Hematopoietic multipotent progenitor cell treated with erythropoietin and hydrocortisone succinate and interleukin-3 and kit ligand, for 6 days (in vitro differentiated cells): ENCODE data around the gene TCOF1.
"Not testable (repeated sequence)": the region's sequence is repeated elsewhere in the genome, so short reads cannot be mapped to it uniquely, and the experiment has no call there.

Experiments
- DNase-seq: peaks from one replicate; pipeline ENCODE4 v3.0.0-alpha.2; 2015

The TCOF1 gene

GRCh38 chr5:150407096-150407720 is 49.7 kb downstream of the TCOF1 start:
- DNase-seq: no peak

- no peak for DNase-seq
These were observed 50.9 kb downstream of the TCOF1 start for GRCh38 chr5:150408231-150408943.

DNA sequence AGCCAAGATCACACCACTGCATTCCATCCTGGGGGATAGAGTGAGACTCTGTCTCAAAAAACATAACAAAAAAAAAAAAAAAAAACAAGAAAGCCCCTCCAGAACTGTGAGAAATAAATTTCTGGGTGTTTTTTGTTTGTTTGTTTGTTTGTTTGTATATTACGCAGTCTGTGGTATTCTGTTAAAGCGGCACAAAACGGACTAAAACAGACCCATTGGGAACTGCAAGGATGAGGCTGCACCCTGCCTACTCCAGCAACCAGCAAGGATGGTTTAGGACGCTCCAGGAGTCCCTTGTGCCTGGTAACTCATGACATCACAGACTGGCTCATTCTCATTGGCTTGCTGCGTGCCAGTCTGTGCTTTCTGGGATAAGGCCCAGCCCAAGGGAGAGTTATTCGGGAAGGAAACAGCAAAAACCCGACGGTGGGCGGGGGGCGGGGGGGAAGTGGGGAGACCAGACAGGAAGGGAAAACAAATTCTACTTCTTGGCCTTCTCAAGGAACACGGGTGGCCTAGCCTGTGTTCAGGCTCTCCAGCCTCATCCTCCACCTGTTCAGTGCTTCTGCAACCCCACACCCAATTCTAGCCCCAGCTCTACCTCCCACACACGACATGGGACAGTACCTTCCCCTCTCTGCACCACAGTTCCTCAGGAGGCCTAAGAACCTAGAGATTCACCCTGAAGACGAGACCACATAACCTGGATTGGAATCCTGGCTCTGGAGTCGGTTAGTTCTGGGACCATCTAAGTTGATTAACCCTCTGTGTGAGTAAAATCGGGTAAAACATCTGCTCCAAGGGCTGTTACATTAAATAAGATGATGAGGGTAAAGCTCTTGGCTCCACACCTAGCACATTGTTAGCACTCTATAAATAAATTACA is 52.4 kb downstream of the TCOF1 start:
- peak; percentile 93 for DNase-seq

- peak; percentile 93 for DNase-seq
These were observed 53.2 kb downstream of the TCOF1 start for GRCh38 chr5:150410524-150411244.

GRCh38 chr5:150411245-150411979 is 53.9 kb downstream of the TCOF1 start:
- DNase-seq: peak; percentile 83

- peak; percentile 87 for DNase-seq
These were observed 55.0 kb downstream of the TCOF1 start, which contains the start of gene CD74 for GRCh38 chr5:150412319-150413175. CD74 (minus strand) TSS chr5:150412910; CDS start chr5:150412749, 161 bp downstream.

DNA sequence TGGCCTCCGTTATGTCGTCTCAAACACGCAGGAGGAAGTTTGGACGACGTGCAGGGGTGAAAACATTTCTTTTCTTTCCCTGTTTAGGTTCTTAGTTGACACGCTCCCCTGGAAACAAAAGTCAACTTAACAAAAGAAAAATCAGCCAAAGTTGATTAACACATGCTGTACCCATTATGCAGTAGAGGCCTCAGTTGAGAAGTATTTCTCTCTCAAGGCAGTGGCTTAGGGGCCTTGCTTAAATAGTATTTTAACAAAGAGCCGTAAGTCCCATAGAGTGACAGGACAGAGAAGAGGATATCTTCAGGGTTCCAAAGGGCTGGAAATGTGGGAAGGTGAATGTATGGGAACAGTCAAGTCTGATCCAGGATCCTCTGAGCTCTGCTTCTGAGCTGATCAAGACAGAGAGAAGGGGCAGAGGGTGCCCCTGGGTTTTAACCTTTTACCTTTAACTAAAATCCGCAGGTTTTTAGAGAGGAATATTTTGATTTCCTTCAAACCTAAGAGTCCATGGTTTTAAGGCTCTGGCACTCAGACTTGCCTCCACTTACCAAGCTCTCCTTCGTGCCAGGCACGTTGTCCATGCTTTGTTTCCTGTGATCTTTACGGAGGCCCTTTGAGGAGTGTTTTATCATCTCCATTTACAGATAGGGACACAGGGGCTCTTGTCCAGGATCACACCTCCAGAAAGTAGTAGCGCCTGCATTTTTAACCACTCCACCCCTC is 55.8 kb downstream of the TCOF1 start:
- DNase-seq: peak; percentile 26

- not testable (repeated sequence) for DNase-seq
These were observed 56.6 kb downstream of the TCOF1 start for GRCh38 chr5:150413902-150414790.

- no peak for DNase-seq
These were observed 62.3 kb downstream of the TCOF1 start for GRCh38 chr5:150419630-150420270.

DNA sequence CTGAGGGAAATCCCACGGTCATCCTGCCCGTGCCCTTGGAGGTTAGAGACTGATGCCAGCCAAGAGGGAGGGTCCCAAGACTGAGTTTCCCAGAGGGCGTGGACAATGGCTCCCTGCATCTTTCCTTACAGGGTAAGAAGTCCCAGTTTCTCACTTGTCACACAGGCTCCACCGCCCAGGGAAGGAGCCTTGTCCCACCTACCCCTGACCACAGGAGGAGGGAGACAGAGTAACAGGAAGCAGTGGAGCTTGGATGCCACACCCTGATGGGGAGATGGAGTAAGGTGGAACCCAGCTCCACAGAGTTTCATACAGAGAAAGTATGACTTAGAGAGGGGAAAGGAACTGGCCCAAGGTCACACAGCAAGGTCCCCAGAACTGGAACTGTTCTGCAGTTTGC is 64.6 kb downstream of the TCOF1 start:
- DNase-seq: no peak

DNA sequence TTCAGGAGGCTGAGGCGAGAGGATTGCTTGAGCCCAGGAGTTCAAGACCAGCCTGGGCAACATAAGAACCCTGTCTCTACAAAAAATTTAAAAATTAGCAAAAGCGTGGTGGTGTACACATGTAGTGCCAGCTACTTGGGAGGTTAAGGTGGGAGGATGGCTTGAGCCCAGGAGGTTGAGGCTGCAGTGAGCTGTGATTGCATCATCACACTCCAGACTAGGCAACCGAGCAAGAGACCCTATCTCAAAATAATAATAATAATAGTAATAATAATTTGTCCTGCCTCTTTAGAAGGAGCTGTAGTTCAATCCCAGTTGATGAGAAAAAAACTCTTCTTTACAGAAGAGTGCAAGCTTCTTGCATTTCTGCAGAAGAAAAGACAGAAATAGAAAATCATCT is 65.3 kb downstream of the TCOF1 start:
- no peak for DNase-seq

DNA sequence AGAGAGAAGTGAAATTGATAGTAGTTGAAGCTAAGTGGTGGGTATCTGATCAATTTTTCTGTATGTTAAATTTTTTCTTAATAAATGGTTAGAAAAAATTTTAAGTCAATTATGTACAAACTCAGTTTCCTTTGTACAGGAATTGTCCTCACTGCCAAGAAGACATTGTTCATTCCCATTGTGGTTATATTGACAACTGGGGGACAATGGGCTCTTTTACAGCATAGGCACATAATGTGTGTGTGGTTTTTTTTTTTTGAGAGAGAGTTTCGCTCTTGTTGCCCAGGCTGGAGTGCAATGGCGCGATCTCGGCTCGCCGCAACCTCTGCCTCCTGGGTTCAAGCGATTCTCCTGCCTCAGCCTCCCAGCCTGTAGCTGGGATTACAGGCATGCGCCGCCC is 68.7 kb downstream of the TCOF1 start:
- DNase-seq: not testable (repeated sequence)

- no peak for DNase-seq
These were observed 70.8 kb downstream of the TCOF1 start for GRCh38 chr5:150428106-150428876.

DNA sequence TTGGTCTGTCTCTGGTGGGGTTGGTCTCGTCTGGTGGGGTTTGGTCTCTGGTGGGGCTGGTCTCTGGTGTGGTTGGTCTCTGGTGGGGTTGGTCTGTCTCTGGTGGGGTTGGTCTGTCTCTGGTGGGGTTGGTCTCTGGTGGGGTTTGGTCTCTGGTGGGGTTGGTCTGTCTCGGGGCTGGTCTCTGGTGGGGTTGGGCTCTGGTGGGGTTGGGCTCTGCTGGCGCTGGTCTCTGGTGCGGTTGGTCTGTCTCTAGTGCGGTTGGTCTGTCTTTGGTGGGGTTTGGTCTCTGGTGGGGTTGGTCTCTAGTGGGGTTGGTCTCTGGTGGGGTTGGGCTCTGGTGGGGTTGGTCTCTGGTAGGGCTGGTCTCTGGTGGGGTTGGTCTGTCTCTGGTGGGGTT is 71.5 kb downstream of the TCOF1 start:
- no peak for DNase-seq

- no peak for DNase-seq
These were observed 71.9 kb downstream of the TCOF1 start for GRCh38 chr5:150429410-150429873.

GRCh38 chr5:150431048-150431447 is 73.6 kb downstream of the TCOF1 start:
- no peak for DNase-seq

- DNase-seq: no peak
These were observed 74.1 kb downstream of the TCOF1 start for GRCh38 chr5:150431574-150431973.

DNA sequence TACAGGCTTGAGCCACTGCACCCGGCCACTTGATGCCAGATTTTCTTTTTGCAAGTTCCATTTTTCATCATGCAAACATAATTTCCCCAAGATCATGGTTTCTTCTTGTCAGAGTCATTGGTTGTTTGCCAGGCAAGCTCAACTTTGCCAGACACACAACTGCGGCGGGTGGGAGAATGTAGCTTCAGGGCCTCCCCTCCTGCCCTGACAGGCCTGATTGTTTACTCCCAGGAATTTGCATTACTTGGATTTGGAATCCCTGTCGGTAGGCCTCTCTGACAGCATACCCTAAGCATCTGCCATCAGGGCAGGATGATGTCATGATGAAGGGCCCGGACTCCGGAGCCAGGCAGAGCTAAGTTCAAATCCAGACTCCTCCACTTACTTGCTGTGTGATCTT is 77.0 kb downstream of the TCOF1 start:
- no peak for DNase-seq
